ACHN (cell line): ENCODE measurements around the gene CCDC81.
"Not testable (repeated sequence)": the region's sequence is repeated elsewhere in the genome, so short reads cannot be mapped to it uniquely, and the experiment has no call there.

Experiments used
- DNase-seq: peaks from one replicate; pipeline ENCODE4 v3.0.0-alpha.2; 2015
- in situ Hi-C: cut with HindIII; loops from 2 replicates; pipeline ENCODE4 v1.10.0; 2017; ENCODE audit warnings: low sequenced_read_pairs, low pct_ligation_motif_present, low pct_unique_long_range_greater_than_20kb

CCDC81 gene

DNA sequence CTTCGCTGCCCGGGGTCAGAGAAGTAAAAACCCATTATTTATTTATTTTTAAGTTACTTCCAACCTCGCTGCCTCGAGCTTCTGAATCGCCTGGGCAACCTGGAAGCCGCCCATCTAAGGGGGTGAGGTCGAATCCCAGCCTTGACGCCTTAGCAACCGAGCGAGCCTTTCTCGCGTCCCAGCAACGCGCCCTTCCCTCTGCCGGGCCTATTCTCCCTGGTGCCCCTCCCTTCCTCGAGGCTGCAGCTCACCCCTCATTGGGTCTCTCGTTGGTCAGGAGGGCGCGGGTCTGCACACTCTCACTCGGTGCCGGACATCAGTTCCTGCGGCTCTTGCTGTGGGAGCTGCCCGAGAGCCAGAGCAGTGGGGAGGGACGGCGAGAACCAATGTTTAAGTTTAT is at the start of gene CCDC81:
Gene CCDC81, plus strand, starts transcription at position 302 of the 400 bp plus-strand sequence. CDS start 277 bp downstream, outside the sequence.
- in situ Hi-C loops, result no loop called here
- DNase-seq, result no peak

DNA sequence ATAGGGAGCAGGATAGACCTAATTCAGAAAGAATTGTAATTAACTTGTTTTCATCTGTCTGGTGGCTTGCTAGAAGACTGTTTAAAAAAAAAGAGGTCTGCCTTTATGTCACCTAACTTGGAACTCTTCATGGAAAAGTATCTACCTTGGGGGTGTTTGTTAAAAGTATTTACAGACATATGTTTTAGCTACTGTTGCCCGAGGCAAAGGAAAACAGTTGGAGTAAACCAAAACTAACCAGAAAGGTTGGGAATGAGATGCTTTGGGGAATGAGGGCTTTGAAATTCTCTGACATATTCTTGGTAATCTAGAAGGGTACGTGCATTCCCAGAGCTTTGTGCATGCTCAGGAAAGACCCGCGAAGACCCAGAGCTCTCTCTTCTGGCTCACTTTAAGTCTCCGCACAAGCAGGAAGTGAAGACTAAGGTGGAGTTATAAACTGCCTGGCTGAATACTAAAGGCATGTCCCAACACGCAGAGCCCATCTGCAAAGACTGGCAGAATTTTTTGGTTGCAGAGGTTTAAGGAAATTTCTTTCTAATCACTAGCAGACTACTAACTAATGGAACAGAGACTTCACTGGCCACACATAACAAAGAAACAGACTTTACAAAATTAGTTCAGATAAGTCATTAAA is 39.4 kb upstream of the CCDC81 start:
- DNase-seq, result no peak
- in situ Hi-C loops, result no loop called here

DNA sequence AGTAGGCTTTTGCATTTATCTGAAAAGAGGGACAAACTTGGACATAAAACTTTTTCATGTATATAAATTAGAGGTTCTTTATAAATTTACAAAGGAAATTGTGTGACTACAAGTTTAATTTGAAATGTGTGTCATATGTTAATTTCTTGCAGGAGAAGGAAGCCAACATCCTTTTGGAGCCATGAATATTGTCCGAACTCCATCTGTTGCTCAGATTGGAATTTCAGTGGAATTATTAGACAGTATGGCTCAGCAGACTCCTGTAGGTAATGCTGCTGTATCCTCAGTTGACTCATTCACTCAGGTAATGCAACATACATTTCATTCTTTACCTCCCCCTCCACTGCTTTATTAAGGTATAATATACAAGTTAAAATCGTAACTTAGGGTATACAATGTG is 37.5 kb upstream of the CCDC81 start:
- in situ Hi-C loops, result no loop called here
- DNase-seq, result no peak

DNA sequence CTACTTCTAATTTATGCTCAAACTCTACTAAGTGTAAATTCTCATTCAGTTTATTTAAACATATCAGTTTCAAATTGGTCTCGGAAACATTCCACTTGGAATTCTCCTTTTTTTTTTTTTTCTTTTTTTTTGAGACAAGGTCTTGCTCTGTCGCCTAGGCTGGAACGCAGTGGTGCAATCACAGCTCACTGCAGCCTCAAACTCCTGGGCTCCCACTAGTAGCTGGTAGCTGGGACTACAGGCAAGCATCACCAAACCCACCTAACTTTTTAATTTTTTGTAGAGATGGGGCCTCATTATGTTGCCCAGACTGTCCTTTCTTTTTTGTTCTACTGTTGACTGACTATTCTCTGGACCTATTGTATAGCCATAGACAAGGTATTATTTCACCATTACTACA is 33.3 kb upstream of the CCDC81 start:
- in situ Hi-C loops, result no loop called here
- DNase-seq, result no peak

DNA sequence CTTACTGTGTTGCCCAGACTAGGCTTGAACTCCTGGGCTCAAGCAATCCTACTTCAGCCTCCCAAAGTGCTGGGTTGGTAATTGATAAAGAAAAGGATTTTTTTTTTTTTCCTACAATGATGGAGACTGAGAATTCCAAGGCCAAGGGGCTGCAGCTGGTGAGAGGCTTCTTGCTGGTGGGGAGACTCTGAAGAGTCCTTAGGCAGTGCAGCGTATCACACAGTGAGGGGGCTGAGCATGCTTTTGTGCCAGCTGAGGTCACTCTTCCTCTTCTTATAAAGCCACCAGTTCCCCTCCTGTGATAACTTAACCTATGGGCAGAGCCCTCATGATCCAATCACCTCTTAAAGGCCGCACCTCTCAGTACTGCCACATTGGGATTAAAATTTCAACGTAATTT is 28.2 kb upstream of the CCDC81 start:
- in situ Hi-C loops, result no loop called here
- DNase-seq, result no peak

DNA sequence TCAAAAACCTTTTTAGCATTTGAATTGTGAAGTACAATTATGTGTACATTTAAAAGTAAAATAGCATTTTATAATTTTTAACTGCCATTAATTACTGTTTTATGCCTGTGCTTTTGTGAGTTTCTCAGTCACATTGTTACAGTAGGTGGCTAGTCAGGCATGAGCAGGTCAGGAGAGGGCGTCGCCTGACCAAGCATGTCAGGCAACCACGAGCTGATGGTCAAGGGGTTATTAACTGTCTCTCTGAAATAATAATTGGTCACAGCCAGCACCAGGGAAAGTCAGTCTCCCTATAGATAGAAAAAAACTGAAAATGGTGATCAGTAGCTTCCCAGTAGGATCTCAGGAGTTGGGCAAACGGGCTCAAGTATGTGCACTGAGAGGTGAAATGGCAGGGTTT is 19.4 kb upstream of the CCDC81 start:
- peak; percentile 6 for DNase-seq
- in situ Hi-C loops, result no loop called here

DNA sequence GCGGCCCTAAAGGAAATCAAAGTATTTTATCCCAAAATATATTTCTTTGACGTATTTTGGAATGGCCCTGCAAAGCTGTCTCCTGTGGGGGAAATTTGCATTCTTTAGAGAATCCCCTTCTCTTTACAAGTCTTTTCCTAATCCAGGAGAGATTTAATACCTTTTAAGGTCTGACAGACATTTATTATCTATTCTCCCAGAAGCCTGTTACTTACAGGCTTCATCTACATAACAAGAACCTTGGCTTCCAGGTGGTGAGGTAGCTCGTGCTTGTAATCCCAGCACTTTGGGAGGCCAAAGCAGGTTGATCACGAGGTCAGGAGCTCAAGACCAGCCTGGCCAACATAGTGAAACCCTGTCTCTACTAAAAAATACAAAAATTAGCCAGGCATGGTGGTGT is 17.3 kb upstream of the CCDC81 start:
- in situ Hi-C loops, DNase-seq: not testable (repeated sequence)

DNA sequence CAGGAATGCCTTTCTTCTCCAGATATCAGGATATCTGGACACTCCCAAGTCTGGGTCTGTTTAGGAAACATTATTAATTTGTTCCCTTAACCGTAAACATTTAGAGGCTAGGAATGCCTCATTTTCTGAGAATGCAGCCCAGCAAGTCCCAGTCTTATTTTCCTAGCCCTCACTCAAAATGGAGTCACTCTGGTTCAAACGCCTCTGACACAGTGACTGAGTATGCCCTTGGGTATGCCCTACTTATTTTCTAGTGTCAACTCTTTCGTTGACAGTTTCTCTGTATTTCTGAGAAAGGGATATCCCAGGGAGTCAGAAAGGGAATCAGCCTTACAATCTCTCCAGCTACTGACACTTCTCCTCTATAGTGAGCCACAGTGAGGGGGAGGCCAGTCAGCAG is 16.0 kb upstream of the CCDC81 start:
- in situ Hi-C loops, result no loop called here
- no peak for DNase-seq

DNA sequence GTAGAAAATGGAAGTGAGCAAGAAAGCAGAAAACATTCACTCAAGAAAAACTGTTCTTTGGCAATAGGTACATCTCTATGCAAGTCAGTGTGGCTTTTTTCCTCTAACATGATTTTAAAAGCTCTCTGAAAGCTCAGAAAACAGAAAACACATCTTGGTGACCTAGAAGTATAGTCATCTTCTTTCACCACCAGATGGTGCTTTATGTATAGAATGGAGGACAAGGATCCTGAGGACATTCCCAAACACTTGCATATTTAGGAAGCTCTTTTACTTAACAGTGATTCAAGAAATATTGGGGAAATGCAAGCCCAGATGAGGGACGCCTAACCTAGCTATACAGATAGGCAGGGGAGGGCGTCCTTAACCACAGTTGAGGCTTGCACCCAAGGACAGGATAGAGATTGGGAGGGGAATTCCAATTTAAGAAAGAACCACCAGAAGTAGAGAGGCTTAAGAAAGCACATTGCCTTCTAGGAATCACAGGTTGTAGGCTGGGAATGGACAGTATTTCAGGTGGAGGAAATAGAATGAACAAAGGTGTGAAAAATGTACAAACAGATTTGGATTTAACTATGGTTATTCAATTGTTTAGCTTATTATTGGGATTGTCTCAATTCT is 13.8 kb upstream of the CCDC81 start:
- peak; percentile 42 for DNase-seq
- in situ Hi-C loops, result no loop called here

DNA sequence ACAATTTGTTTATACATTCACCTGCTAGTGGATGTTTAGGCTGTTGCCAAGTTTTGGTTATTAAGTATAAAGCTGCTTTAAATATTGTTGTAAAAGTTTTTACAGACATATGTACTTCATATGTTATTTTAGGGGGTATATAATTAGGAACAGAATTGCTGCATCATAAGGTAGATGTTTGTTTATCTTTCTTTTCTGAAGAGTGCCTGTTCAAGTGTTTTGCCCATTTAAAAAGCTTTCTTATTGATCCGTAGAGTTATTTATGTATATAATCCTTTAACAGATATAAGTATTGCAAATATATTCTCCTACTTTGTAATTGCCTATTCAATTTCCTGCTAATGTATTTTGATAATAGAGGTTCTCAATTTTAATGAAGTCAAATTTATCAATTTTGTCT is 11.3 kb upstream of the CCDC81 start:
- DNase-seq, result no peak
- in situ Hi-C loops, result no loop called here

DNA sequence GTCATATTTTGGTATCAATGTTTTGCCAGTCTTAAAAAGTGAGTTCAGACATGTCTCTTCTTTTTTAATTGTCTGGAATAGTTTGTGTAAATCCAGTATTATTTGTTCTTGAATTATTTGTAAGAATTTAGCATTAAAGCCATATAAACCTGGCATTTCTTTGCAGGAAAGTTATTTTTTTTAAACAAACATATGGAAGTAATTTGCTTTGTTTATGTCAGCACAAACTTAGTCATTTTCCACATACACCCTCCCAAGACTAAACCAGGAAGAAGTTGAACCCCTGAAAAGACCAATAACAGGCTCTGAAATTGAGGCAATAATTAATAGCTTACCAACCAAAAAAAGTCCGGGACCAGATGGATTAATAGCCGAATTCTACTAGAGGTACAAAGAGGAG is 9.1 kb upstream of the CCDC81 start:
- DNase-seq, result no peak
- in situ Hi-C loops, result no loop called here

DNA sequence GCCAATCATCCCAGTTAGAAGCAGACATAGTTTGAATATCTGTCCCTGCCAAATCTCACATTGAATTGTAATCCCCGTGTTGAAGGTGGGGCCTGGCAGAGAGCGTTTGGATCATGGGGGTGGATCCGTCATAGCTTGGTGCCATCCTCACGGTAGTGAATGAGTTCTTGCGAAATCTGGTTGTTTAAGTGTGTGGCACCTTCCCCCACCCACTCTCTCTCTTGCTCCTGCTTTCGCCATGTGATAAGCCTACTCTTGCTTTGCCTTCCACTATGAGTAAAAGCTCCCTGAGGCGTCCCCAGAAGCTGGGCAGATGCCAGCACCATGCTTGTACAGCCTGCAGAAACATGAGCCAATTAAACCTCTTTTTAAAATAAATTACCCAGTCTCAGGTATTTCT is 5.0 kb upstream of the CCDC81 start:
- in situ Hi-C loops, result no loop called here

DNA sequence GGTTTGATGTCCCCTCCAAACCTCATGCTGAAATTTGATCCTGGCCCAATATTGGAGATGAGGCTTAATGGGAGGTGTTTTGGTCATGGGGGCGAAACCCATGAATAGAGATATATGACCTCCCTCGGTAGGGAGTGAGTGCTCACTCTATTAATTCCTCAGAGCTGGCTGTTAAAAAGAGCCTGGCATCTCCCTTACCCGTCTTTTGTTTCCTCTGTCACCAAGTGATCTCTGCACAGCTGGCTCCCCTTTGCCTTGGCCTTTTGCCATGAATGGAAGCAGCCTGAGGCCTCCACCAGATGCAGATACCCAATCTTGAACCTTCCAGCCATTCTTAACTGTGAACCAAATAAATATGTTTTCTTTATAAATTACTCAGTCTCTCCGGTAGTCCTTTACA is 4.5 kb upstream of the CCDC81 start:
- in situ Hi-C loops, result no loop called here
- no peak for DNase-seq

More for the DNA sequence above, 5.0 kb upstream of the CCDC81 start:
- no peak for DNase-seq

DNA sequence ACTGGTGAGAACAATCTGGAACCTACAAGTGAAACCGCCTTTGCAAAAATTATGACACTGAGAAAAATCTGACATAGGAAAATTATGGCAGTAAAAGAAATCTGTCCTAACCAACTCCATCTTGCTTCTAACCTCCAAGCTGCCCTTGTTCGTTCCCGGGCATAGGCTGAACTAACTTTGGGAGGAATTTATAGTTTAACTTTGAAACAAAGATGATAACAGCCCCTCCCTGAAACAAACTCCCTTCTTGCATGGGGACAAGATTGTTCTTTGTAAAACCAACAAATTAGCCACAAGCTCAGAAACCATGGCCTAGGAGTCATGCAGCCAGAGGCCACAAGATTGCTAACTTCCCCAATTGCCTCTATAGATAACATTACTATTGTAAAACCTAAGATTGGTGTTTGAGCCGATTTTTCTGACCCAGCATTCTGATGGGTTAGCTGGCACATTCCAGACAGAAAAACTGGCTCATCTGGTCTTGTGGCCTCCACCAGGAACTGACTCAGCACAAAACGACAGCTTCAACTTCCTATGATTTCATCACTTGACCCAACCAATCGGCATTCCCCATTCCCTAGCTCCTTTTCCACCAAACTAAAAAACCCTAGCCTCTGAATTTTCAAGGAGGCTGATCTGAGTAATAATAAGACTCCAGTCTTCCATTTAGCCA is 3.6 kb upstream of the CCDC81 start:
- in situ Hi-C loops, result no loop called here
- DNase-seq, result peak; percentile 2

DNA sequence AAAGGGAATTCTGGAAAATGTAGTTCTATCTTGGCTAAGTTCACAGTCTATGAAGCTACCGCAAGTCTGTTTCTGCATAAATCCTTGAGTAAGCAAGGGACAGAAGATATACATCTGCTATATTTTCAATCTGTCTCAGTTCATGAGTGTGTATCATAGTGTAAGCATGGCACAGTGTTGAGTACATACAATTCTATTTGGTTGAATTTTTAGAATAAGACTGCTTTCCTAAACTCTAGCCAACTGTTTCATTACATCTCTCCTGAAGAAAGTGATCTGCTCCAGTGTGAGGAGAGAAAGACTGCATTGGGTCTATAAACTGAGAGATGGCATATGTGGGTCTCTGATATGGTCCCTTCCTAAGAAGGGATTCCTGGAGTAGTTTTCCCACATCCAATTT is 2.6 kb upstream of the CCDC81 start:
- no peak for DNase-seq
- in situ Hi-C loops, result no loop called here

DNA sequence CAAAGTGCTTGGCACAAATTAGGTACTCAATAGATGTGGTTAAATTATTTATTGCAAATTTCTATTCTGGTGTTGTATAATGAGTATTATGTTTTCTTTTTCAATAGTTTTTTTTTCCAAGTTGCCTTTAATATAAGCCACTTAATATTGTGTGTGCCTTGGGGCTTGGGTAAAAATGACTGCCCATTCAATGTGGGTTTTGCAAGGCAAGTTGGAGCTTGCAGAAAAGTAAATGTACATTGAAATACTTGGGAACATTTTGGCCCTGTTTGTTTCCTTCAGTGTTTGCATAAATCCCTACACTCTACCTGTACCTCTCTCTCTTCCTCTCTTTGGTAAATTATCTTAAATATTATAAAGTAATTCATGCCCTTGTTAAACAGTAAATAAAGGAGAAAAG is 2.1 kb upstream of the CCDC81 start:
- in situ Hi-C loops, result no loop called here
- DNase-seq, result no peak

DNA sequence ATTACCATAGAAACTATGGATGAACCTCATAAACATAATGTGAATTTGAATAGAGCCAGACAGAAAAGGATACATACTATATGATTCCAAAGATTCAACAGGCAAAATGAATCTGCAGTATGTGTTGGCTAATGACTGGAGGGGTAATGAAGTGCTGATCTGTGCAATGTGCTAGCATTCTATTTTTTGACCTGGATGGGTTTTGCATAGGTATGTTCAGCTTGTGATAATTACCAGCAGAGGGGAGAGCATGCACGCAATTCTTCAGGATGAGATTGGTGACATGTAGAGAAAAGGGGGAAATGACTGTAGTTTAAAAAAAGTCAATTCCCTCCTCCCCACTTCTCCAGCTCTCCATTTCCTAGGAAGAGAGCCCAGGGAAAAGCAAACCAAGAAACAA is 618 bp upstream of the CCDC81 start:
- in situ Hi-C loops, result no loop called here
- no peak for DNase-seq

DNA sequence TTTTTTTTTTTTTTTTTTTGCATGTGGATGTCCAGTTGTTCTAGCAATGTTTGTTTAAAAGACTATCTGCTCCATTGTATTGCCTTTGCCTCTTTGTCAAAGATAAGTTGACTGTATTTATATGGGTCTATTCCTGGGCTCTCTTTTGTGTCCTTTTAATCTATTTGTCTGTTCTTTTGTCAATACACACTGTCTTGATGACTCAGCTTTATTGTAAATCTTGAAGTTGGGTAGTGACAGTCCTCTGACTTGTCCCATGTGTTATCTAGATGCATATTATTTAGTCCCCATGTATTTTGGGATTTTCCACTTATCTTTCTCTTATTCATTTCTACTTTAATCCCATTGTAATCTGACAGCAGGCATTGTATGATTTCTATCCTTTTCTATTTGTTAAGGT is 3.3 kb downstream of the CCDC81 start:
- no peak for DNase-seq
- in situ Hi-C loops, result no loop called here

DNA sequence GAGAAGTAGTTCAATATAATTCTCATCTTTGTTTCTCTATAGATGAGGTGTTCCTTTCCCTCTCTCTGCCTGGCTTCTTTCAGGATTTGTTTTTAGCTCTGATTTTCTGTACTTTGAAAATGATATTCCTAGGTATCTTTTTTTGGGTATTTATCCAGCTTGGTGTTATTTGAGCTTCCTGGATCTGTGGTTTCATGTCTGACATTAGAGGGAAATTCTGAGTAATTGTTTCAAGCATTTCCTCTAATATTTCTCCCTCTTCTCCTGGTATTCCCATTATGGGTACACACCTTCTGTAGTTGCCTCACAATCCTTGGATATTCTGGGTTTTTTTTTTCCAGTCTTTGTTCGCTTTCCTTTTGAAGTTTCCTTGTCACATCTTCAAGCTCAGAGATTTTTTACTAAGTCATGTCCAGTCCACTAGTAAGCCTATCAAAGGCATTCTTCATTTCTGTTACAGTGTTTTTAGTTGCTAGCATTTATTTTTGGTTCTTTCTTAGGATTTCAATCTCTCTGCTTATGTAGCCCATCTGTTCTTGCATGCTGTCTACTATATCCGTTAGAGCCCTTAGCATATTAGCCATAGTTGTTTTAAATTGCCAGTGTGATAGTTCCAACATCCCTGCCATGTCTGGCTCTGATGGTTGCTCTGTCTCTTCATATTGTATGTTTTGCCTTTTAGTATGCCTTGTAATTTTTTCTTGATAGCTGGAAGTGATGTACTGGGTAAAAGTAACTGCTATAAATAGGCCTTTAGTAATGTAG is 5.8 kb downstream of the CCDC81 start:
- DNase-seq, result no peak
- in situ Hi-C loops, result no loop called here
